Keratinocyte (primary cell): Measurements from ENCODE around the gene VRK1. TPM values are rescaled to one million over a fixed set of nuclear protein-coding genes. Genes with fewer than 3 reads are reported as not detected.

ENCODE experiments used
- DNase-seq: peaks from one replicate; pipeline ENCODE4 v3.0.0-alpha.2; 2011; ENCODE audit warnings: low read depth, missing footprints, low spot score
- FAIRE-seq: peaks from 2 replicates; lab custom pipeline; 2011; peaks lifted over from hg19 to GRCh38; lab: Jason Lieb, UNC
- H2AFZ ChIP-seq: 2 replicates; pipeline ENCODE4 v1.6.0; 2012; ENCODE audit warnings: low read length, control low read depth, inconsistent platforms; ENCODE audit not compliant: control insufficient read depth
- H3K27ac ChIP-seq: 2 replicates; pipeline ENCODE4 v1.5.1; 2011; ENCODE audit warnings: low read length; ENCODE audit not compliant: control insufficient read depth, insufficient read depth
- H3K27me3 ChIP-seq: 3 replicates; pipeline ENCODE4 v1.6.0; 2011; ENCODE audit warnings: low read length; ENCODE audit not compliant: control insufficient read depth, insufficient read depth; ENCODE audit errors: extremely low read depth
- H3K36me3 ChIP-seq, 2 experiments: 2 replicates in 1 of 2; 3 replicates in 1 of 2; pipeline ENCODE4 v1.5.1; 2011; ENCODE audit warnings: low read length in 2 of 2, mild to moderate bottlenecking in 1 of 2; ENCODE audit not compliant: control insufficient read depth in 2 of 2, insufficient read depth in 2 of 2; ENCODE audit errors: extremely low read depth in 1 of 2
- H3K4me1 ChIP-seq: 3 replicates; pipeline ENCODE4 v1.5.1; 2011; ENCODE audit warnings: low read length; ENCODE audit not compliant: control insufficient read depth, insufficient read depth; ENCODE audit errors: extremely low read depth
- H3K4me2 ChIP-seq: 3 replicates; pipeline ENCODE4 v1.6.0; 2011; ENCODE audit warnings: low read depth, low read length; ENCODE audit not compliant: control insufficient read depth, insufficient read depth; ENCODE audit errors: extremely low read depth
- H3K4me3 ChIP-seq, 3 experiments: fragments of 200-600 bp in 1 of 3; sonication (generic) in 1 of 3; 2 replicates in 2 of 3; 3 replicates in 1 of 3; pipeline ENCODE4 v1.5.1; 2011 to 2016; ENCODE audit warnings: low read length in 3 of 3, mild to moderate bottlenecking in 3 of 3, control low read depth in 2 of 3, inconsistent platforms in 1 of 3, low read depth in 1 of 3, mixed read lengths in 1 of 3, mixed run types in 1 of 3, moderate library complexity in 1 of 3; ENCODE audit not compliant: control insufficient read depth in 2 of 3, insufficient read depth in 2 of 3; ENCODE audit errors: extremely low read depth in 1 of 3
- H3K79me2 ChIP-seq: 2 replicates; pipeline ENCODE4 v1.6.0; 2012; ENCODE audit warnings: low read length; ENCODE audit not compliant: control insufficient read depth, insufficient read depth
- H3K9ac ChIP-seq: 3 replicates; pipeline ENCODE4 v1.6.0; 2011; ENCODE audit warnings: low read length; ENCODE audit not compliant: control insufficient read depth, insufficient read depth; ENCODE audit errors: extremely low read depth
- H3K9me1 ChIP-seq: 3 replicates; pipeline ENCODE4 v1.6.0; 2011; ENCODE audit warnings: low read length; ENCODE audit not compliant: control insufficient read depth, insufficient read depth; ENCODE audit errors: extremely low read depth
- H3K9me3 ChIP-seq: 2 replicates; pipeline ENCODE4 v1.5.1; 2012; ENCODE audit warnings: low read depth, low read length; ENCODE audit not compliant: control insufficient read depth
- H4K20me1 ChIP-seq: 3 replicates; pipeline ENCODE4 v1.6.0; 2011; ENCODE audit warnings: low read length; ENCODE audit not compliant: control insufficient read depth, insufficient read depth; ENCODE audit errors: extremely low read depth
- CTCF ChIP-seq, 3 experiments: IDR thresholded peaks in 1 of 3; conservative IDR thresholded peaks in 1 of 3; optimal IDR thresholded peaks in 1 of 3; 2 replicates in 2 of 3; 3 replicates in 1 of 3; pipeline versions ENCODE3 to v1.5.1; 2011; ENCODE audit warnings: low read length in 3 of 3, mild to moderate bottlenecking in 3 of 3, moderate library complexity in 2 of 3, control low read depth in 1 of 3, inconsistent platforms in 1 of 3; ENCODE audit not compliant: insufficient read depth in 2 of 3; ENCODE audit errors: extremely low read depth in 1 of 3
- EZH2 ChIP-seq: IDR thresholded peaks from one replicate; pipeline ENCODE4 v1.6.1; 2012; ENCODE audit warnings: inconsistent platforms, mild to moderate bottlenecking, low read length, moderate library complexity
- dilution Hi-C: fragments of 300-500 bp; cut with MboI; formaldehyde crosslinking; loops from one replicate; pipeline ENCODE4 v1.7.0; 2020; ENCODE audit warnings: low sequenced_read_pairs; ENCODE audit not compliant: extremely low pct_ligation_motif_present
- polyA plus RNA-seq, 5 experiments: library from polyadenylated mRNA; depleted of rRNA in 3 of 5; stranded (reverse) in 3 of 5; stranded (forward) in 1 of 5; unstranded in 1 of 5; fragments of >200 nt; gene quantifications; 1 replicate in 1 of 5; 2 replicates in 3 of 5; 3 replicates in 1 of 5; pipeline versions ENCODE4 v1.2.1 to v1.2.3, GENCODE V29; 2011 to 2012; ENCODE audit warnings: missing spikeins in 2 of 5, low read depth in 1 of 5, low replicate concordance in 1 of 5

VRK1 gene
- polyA plus RNA-seq, 1 donor (not counting 4 experiments of a cell fraction or from before 2014, with no cell fraction given): 27.1 TPM

GRCh38 chr14:96839251-96839650 lies 42.1 kb downstream of the VRK1 start:
- DNase-seq: no peak
- H3K36me3 ChIP-seq: peaks cover 2 to 3% of the 10 kb centered on the region in 2 experiments

GRCh38 chr14:96843137-96843536 lies 46.0 kb downstream of the VRK1 start:
- Histone ChIP-seq H3K4me3 (no peak overlapping the region), H4K20me1 (no peaks in the 10 kb centered on the region), H3K36me3 (peaks cover 0 to 2% of the 10 kb centered on the region in 2 experiments), H3K9me3 (no peaks in the 10 kb centered on the region), H3K27me3 (no peaks in the 10 kb centered on the region), H3K4me2 (no peak overlapping the region), H3K4me1 (no peaks in the 10 kb centered on the region), H3K9me1 (no peaks in the 10 kb centered on the region), H3K79me2 (peaks cover 2% of the 10 kb centered on the region), H3K9ac (no peak overlapping the region), H3K27ac (no peak overlapping the region), H2AFZ (no peak overlapping the region)
- DNase-seq: no peak
- TF ChIP-seq CTCF (optimal IDR thresholded peaks at IDR 0.05 in 1 of 3, IDR thresholded peaks at IDR 0.05 in 1 of 3, conservative IDR thresholded peaks at IDR 0.05 in 1 of 3; ENCODE audit: extremely low read depth in 1 of 3, insufficient read depth in 2 of 3, low read length in 3 of 3): no peak
- no peak for TF ChIP-seq EZH2
- peak; percentile 55 for FAIRE-seq
- dilution Hi-C loops: no loop called here

More at GRCh38 chr14:96839251-96839650, 42.1 kb downstream of the VRK1 start:
- H3K9ac ChIP-seq: no peak overlapping the region
- no peaks in the 10 kb centered on the region for H4K20me1 ChIP-seq
- dilution Hi-C loops: no loop called here
- no peak overlapping the region for H3K27ac ChIP-seq
- H3K4me1 ChIP-seq: no peaks in the 10 kb centered on the region
- no peak overlapping the region for H3K4me3 ChIP-seq
- no peak overlapping the region for H3K4me2 ChIP-seq
- peaks cover 2% of the 10 kb centered on the region for H3K79me2 ChIP-seq
- H2AFZ ChIP-seq: no peak overlapping the region
- no peaks in the 10 kb centered on the region for H3K9me3 ChIP-seq
- no peaks in the 10 kb centered on the region for H3K27me3 ChIP-seq
- no peaks in the 10 kb centered on the region for H3K9me1 ChIP-seq
- peak; percentile 39 for FAIRE-seq
- TF ChIP-seq CTCF (optimal IDR thresholded peaks at IDR 0.05 in 1 of 3, IDR thresholded peaks at IDR 0.05 in 1 of 3, conservative IDR thresholded peaks at IDR 0.05 in 1 of 3; ENCODE audit: extremely low read depth in 1 of 3, insufficient read depth in 2 of 3, low read length in 3 of 3) (no peak), EZH2 (no peak)
